Breast epithelium (tissue), 4 donors: Measurements from ENCODE around the gene GNL3. TPM values are rescaled to one million over a fixed set of nuclear protein-coding genes. Genes with fewer than 3 reads are reported as not detected.

ENCODE experiments used
- DNase-seq, 2 donors: peaks; one replicate each; pipeline ENCODE4 v3.0.0-alpha.2; 2019; ENCODE audit warnings: low spot score in 2 of 2
- H3K27ac ChIP-seq, 2 donors: fragments of 200-600 bp; sonication (generic) in 1 of 2; one replicate each; pipeline ENCODE4 v1.5.1; 2016 to 2019; ENCODE audit warnings: mild to moderate bottlenecking in 1 of 2
- H3K27me3 ChIP-seq, 2 donors: fragments of 200-600 bp; sonication (generic) in 1 of 2; one replicate each; pipeline versions ENCODE4 v1.5.1 to v1.6.0; 2017 to 2019; ENCODE audit warnings: control low read depth in 1 of 2, mild to moderate bottlenecking in 1 of 2
- H3K36me3 ChIP-seq: fragments of 200-600 bp; one replicate; pipeline ENCODE4 v1.5.1; 2019
- H3K4me1 ChIP-seq, 2 donors: fragments of 200-600 bp; sonication (generic); one replicate each; pipeline ENCODE4 v1.5.1; 2016 to 2019; ENCODE audit warnings: control low read depth in 1 of 2
- H3K4me3 ChIP-seq, 3 donors: fragments of 200-600 bp; sonication (generic); 1 replicate in 2 of 3; 2 replicates in 1 of 3; pipeline ENCODE4 v1.5.1; 2016 to 2019; ENCODE audit warnings: mild to moderate bottlenecking in 3 of 3, moderate library complexity in 2 of 3
- H3K9me3 ChIP-seq, 2 donors: fragments of 200-600 bp; sonication (generic) in 1 of 2; one replicate each; pipeline ENCODE4 v1.5.1; 2016 to 2019; ENCODE audit warnings: control low read depth in 1 of 2
- CTCF ChIP-seq, 3 donors: fragments of 450-650 bp; IDR thresholded peaks; one replicate each; pipeline ENCODE4 v1.5.1; 2016 to 2017; ENCODE audit warnings: antibody characterized with exemption in 3 of 3, mild to moderate bottlenecking in 3 of 3, moderate library complexity in 3 of 3
- POLR2A ChIP-seq: fragments of 450-650 bp; IDR thresholded peaks from one replicate; pipeline ENCODE4 v1.6.1; 2016; ENCODE audit warnings: antibody characterized with exemption, mild to moderate bottlenecking, moderate library complexity
- POLR2AphosphoS5 ChIP-seq, 3 donors: sonication (generic); formaldehyde crosslinking; IDR thresholded peaks; one replicate each; pipeline ENCODE4 v1.6.1; 2017; ENCODE audit warnings: antibody characterized with exemption in 3 of 3
- intact Hi-C: fragments of 100-400 bp; cut with DNase I; formaldehyde crosslinking; loops from one replicate; pipeline ENCODE4 v1.15.1; 2023; ENCODE audit warnings: low total_unique reads
- total RNA-seq, 3 donors: library from RNA; depleted of rRNA; stranded (reverse); fragments of >200 nt; gene quantifications; one replicate each; pipeline ENCODE4 v1.1.0, GENCODE V29; 2016

The GNL3 gene
- total RNA-seq, 3 donors from 2014 or later = 57.3 to 137 (median 126) TPM

GRCh38 chr3:52704611-52705437 is 19.0 kb downstream of the GNL3 start:
- Histone ChIP-seq H3K27me3 (no peaks in the 10 kb centered on the region), H3K4me1 (peaks cover 0 to 24% of the 10 kb centered on the region in 2 donors), H3K4me3 (peak overlapping the region; percentile 79 to 99 (median 93)), H3K36me3 (no peaks in the 10 kb centered on the region), H3K9me3 (no peaks in the 10 kb centered on the region), H3K27ac (peak overlapping the region; percentile 85 to 97)
- no peak for DNase-seq
- intact Hi-C loops = loop anchor here (10.0 kb wide), 1 partner anchor 170 kb away; the partner anchor contains the start of genes NT5DC2 and UQCC5
- TF ChIP-seq POLR2A = no peak
- no peak for TF ChIP-seq CTCF (IDR thresholded peaks at IDR 0.05)
- TF ChIP-seq POLR2AphosphoS5 (IDR thresholded peaks at IDR 0.05) = no peak

- Histone ChIP-seq H3K27ac (peak overlapping the region; percentile 85 to 97), H3K27me3 (no peaks in the 10 kb centered on the region), H3K4me1 (peaks cover 0 to 24% of the 10 kb centered on the region in 2 donors), H3K4me3 (peak overlapping the region; percentile 79 to 99 (median 93)), H3K36me3 (no peaks in the 10 kb centered on the region), H3K9me3 (no peaks in the 10 kb centered on the region)
- peak in 1 of 2 donors; percentile 56 for DNase-seq
- intact Hi-C loops = loop anchor here (10.0 kb wide), 1 partner anchor 171 kb away; the partner anchor contains the start of genes NT5DC2 and UQCC5
- no peak for TF ChIP-seq CTCF (IDR thresholded peaks at IDR 0.05)
- TF ChIP-seq POLR2A = no peak
- TF ChIP-seq POLR2AphosphoS5 (IDR thresholded peaks at IDR 0.05) = peak in 1 of 3 donors; percentile 68
Measured at GRCh38 chr3:52705438-52705687, 19.5 kb downstream of the GNL3 start.

GRCh38 chr3:52705688-52706686 is 20.2 kb downstream of the GNL3 start, which contains the start of the genes GLT8D1 and SPCS1:
TSS of gene GLT8D1 (minus strand) at chr3:52705791. CDS start at chr3:52700460, 5,331 bp downstream.
TSS of gene SPCS1 (plus strand) at chr3:52706106. CDS start at chr3:52706247, 141 bp downstream.
- H3K27me3 ChIP-seq = no peaks in the 10 kb centered on the region
- H3K9me3 ChIP-seq = no peaks in the 10 kb centered on the region
- H3K36me3 ChIP-seq = no peaks in the 10 kb centered on the region
- peak within 1 kb of the TSS; percentile 85 to 97 for H3K27ac ChIP-seq
- peak within 1 kb of the TSS; percentile 79 to 99 (median 93) for H3K4me3 ChIP-seq
- intact Hi-C loops = loop anchor here (10.0 kb wide), 1 partner anchor 171 kb away; the partner anchor contains the start of genes NT5DC2 and UQCC5
- H3K4me1 ChIP-seq = peaks cover 0 to 24% of the 10 kb centered on the region in 2 donors
- peak; percentile 50 for TF ChIP-seq POLR2A
- TF ChIP-seq CTCF (IDR thresholded peaks at IDR 0.05) = no peak
- peak in 2 of 3 donors; percentile 67 to 79 for TF ChIP-seq POLR2AphosphoS5 (IDR thresholded peaks at IDR 0.05)
- DNase-seq = peak; percentile 72 to 78

GRCh38 chr3:52707585-52707984 is 21.8 kb downstream of the GNL3 start:
- Histone ChIP-seq H3K4me3 (peak overlapping the region in 1 of 3 donors; percentile 93), H3K4me1 (peaks cover 0 to 24% of the 10 kb centered on the region in 2 donors), H3K36me3 (no peaks in the 10 kb centered on the region), H3K9me3 (no peaks in the 10 kb centered on the region), H3K27me3 (no peaks in the 10 kb centered on the region), H3K27ac (peak overlapping the region in 1 of 2 donors; percentile 25)
- intact Hi-C loops = loop anchor here (10.0 kb wide), 1 partner anchor 173 kb away; the partner anchor contains the start of genes NT5DC2 and UQCC5
- no peak for TF ChIP-seq POLR2A
- no peak for TF ChIP-seq POLR2AphosphoS5 (IDR thresholded peaks at IDR 0.05)
- no peak for TF ChIP-seq CTCF (IDR thresholded peaks at IDR 0.05)
- no peak for DNase-seq
